ENCODE data around the gene PILRA.
"Not testable (repeated sequence)": the region's sequence is repeated elsewhere in the genome, so short reads cannot be mapped to it uniquely, and the experiment has no call there.

Gene PILRA

DNA sequence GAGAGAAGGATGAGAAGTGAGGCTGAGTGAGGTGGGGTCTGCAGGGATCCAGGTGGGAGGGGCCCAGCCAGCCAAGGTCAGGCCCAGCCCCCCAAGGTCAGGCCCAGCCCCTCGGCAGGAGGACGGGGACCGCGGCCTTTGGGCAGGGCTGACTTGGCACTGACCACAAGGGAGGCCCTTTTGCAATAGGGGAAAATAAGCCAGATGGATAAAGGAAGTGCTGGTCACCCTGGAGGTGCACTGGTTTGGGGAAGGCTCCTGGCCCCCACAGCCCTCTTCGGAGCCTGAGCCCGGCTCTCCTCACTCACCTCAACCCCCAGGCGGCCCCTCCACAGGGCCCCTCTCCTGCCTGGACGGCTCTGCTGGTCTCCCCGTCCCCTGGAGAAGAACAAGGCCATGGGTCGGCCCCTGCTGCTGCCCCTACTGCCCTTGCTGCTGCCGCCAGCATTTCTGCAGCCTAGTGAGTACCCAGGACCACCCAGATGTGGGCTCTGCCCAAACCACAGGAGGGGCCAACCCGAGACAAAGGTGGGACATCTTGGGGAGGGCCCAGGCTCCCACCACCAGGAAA is at the start of gene PILRA:
PILRA (plus strand) TSS at position 227 of the 571 bp plus-strand sequence; CDS start at position 397, 170 bp downstream.
- Mint-ChIP-seq H3K27me3 (ENCODE audit: low read depth) (no peaks in the 10 kb centered on the region), H3K4me1 (ENCODE audit: low read depth) (peaks cover 15% of the 10 kb centered on the region), H3K9me3 (no peaks in the 10 kb centered on the region), H3K4me3 (no peak within 1 kb of the TSS), H3K27ac (peak within 1 kb of the TSS; percentile 62), H3K36me3 (ENCODE audit: low read depth) (no peaks in the 10 kb centered on the region)
- no peak for DNase-seq (ENCODE audit: low spot score)

DNA sequence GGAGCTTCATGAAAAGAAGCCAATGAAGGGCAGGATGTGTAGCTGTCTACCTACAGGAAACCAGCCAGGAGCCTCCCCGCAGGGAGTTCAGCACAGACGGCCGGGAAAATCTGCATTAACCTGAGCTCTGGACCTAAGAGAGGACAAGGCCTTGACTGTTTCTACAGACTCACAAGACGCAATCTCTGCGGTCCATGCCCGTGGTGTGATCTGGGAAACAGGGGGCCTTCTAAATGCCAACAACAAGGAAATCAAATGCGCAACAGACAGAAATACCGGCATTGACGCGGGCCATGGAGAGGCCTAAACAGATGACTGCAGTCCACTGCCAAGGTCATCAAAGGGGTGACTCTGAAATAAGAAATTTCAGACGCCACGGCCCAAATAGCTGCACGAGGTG is 49.1 kb upstream of the PILRA start:
- H3K9me3 Mint-ChIP-seq; H3K4me3 Mint-ChIP-seq; H3K27me3 Mint-ChIP-seq (ENCODE audit: low read depth); DNase-seq (ENCODE audit: low spot score); H3K27ac Mint-ChIP-seq; H3K4me1 Mint-ChIP-seq (ENCODE audit: low read depth): not testable (repeated sequence)
- peaks cover 26% of the 10 kb centered on the region for H3K36me3 Mint-ChIP-seq (ENCODE audit: low read depth)

DNA sequence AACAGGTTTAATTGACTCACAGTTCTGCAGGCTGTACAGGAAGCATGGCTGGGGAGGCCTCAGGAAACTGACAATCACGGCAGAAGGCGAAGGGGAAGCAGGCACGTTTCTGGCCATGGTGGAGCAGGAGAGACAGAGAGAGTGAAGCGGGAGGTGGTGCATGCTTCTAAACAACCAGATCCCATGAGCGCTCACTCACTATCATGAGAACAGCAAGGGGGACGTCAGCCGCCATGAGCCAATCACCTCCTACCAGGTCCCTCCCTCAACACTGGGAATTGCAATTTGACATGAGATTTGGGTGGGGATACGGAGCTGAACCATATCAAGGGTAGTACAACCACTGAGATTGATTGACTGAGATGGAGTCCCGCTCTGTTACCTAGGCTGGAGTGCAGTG is 47.6 kb upstream of the PILRA start:
- not testable (repeated sequence) for H3K4me3 Mint-ChIP-seq; H3K27me3 Mint-ChIP-seq (ENCODE audit: low read depth); H3K4me1 Mint-ChIP-seq (ENCODE audit: low read depth); H3K27ac Mint-ChIP-seq; DNase-seq (ENCODE audit: low spot score); H3K9me3 Mint-ChIP-seq
- H3K36me3 Mint-ChIP-seq (ENCODE audit: low read depth): peaks cover 25% of the 10 kb centered on the region

DNA sequence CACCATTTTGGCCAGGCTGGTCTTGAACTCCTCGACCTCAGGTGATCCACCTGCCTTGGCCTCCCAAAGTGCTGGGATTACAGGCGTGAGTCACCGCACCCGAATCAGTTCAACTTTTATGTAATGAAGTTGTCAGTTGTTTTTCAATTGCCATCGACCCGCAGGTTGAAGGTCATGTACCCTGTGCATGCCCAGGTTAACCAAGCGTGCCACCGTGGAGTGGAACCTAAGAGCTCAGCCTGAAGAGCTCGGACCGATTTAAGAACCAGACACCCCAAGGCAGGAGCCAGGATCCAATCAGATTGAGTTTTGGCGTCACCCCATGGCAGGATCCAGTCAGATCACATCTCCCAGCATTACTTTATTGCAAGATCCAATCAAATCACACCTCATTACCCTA is 46.4 kb upstream of the PILRA start:
- not testable (repeated sequence) for H3K4me3 Mint-ChIP-seq; H3K9me3 Mint-ChIP-seq; H3K4me1 Mint-ChIP-seq (ENCODE audit: low read depth); H3K27me3 Mint-ChIP-seq (ENCODE audit: low read depth); DNase-seq (ENCODE audit: low spot score); H3K27ac Mint-ChIP-seq
- H3K36me3 Mint-ChIP-seq (ENCODE audit: low read depth): peaks cover 25% of the 10 kb centered on the region

DNA sequence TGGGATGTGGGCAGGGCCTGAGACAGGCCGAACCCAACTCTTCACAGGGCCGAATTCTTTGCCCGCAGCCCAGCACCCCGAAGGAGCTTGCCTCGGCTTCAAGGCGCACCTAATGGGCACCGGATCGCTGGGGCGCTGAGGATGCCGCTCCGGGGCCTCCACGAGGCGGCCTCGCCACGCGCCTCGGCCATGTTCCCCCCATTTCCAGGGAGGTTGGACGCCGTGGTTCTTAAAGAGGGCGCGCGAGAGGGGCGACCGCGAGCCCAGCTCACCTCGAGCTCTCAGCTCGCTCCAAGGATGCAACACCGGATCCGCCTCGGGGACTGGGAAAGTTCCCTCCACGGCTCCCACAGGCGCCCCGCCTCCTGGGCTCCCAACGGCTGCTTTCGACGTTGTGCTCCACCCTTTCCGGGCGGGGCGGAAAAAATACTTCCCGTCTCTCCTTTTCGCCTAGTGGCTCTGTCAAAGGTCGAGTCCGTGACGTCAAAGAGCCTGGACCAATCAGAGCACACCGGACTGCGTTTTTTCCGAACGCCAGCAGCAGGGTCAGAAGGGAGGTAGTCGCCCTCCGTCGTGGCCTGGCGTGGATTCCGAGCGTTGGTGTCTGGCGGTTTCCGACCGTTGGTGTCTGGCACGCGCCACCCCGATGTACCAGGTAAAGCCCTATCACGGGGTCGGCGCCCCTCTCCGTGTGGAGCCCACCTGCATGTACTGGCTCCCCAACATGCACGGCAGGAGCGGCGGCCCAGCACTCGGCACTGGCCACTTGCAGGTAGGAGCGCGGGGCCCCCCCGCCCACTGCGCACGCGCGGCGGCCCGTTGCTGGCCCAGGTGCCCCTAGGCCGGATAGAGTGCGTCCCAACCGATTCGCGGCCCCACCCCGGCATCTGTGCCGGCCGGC is 37.5 kb upstream of the PILRA start:
- not testable (repeated sequence) for H3K9me3 Mint-ChIP-seq; H3K27me3 Mint-ChIP-seq (ENCODE audit: low read depth)
- peaks cover 27% of the 10 kb centered on the region for H3K36me3 Mint-ChIP-seq (ENCODE audit: low read depth)
- peak overlapping the region; percentile 96 for H3K4me3 Mint-ChIP-seq
- DNase-seq (ENCODE audit: low spot score): peak; percentile 93
- H3K27ac Mint-ChIP-seq: peak overlapping the region; percentile 99
- H3K4me1 Mint-ChIP-seq (ENCODE audit: low read depth): peaks cover 14% of the 10 kb centered on the region

DNA sequence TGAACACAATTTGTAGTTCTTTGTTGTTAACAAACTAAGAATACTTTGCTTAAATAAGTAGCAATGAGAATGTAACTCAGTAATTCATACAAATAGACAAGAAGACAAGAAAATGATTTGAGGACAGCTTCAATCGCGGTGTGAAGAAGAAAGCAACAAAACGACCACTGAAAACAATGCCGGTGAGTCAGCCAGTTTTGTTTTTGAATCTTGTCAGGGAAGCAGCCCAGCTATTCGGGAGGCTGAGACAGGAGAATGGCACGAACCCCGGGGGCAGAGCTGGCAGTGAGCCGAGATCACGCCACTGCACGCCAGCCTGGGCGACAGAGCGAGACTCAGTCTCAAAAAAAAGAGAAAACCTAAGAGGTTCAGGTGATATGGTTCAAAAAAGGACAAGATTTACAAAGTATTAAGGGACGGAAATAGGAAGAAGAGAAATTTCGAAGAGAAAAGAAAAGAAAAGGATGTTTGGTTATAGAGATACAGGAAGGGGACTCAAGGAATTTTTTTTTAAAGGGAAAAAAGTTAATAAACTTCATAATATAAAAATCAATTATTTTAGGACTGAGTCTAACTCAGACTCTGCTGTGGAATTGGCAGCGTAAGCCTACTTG is 35.1 kb upstream of the PILRA start:
- H3K36me3 Mint-ChIP-seq (ENCODE audit: low read depth): peaks cover 38% of the 10 kb centered on the region
- H3K4me1 Mint-ChIP-seq (ENCODE audit: low read depth): peaks cover 21% of the 10 kb centered on the region
- H3K27ac Mint-ChIP-seq; DNase-seq (ENCODE audit: low spot score); H3K9me3 Mint-ChIP-seq; H3K4me3 Mint-ChIP-seq; H3K27me3 Mint-ChIP-seq (ENCODE audit: low read depth): not testable (repeated sequence)

DNA sequence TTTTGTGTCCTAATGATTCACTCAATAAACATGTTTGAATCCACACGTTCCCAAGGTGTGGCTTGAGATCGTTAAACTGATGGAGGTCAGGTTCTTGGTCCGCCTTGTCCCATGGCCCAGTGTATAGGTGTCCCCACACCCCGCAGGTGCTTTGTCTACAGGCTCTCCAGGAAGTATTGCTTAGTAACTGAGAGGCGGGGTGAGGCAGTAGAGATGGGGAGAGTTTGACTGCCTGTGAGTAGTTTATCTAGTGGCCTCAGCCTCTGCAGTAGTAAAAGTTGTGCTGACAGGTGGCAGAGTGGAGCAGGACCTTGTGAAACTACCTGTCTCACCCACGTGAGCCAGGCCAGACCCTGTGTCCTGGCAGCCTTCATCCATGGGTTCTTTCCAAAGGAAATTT is 32.0 kb upstream of the PILRA start:
- H3K9me3 Mint-ChIP-seq; H3K27me3 Mint-ChIP-seq (ENCODE audit: low read depth); DNase-seq (ENCODE audit: low spot score); H3K27ac Mint-ChIP-seq; H3K4me3 Mint-ChIP-seq: not testable (repeated sequence)
- peaks cover 49% of the 10 kb centered on the region for H3K36me3 Mint-ChIP-seq (ENCODE audit: low read depth)
- H3K4me1 Mint-ChIP-seq (ENCODE audit: low read depth): peaks cover 29% of the 10 kb centered on the region

DNA sequence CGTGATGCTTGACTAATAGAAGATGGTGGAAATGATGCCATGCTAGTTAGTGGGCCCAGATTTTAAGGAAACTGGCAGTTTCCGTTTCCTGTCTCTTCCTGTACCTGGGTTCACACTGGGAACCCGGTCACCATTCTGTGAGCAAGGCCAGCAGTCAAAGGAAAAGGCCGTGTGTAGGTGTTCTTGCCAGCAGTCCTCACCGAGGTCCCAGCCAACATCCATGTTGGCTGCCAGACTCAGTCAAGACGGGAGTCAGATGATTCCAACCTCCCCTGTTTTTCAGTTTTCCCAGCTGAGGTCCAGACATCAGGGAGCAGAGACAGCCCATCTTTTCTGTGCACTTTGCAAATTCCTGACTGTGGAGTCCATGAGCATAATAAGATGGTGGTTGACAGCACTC is 30.5 kb upstream of the PILRA start:
- Mint-ChIP-seq H3K27me3 (ENCODE audit: low read depth) (no peaks in the 10 kb centered on the region), H3K9me3 (no peaks in the 10 kb centered on the region), H3K4me3 (no peak overlapping the region), H3K4me1 (ENCODE audit: low read depth) (peaks cover 24% of the 10 kb centered on the region), H3K27ac (no peak overlapping the region), H3K36me3 (ENCODE audit: low read depth) (peaks cover 59% of the 10 kb centered on the region)
- DNase-seq (ENCODE audit: low spot score): no peak

DNA sequence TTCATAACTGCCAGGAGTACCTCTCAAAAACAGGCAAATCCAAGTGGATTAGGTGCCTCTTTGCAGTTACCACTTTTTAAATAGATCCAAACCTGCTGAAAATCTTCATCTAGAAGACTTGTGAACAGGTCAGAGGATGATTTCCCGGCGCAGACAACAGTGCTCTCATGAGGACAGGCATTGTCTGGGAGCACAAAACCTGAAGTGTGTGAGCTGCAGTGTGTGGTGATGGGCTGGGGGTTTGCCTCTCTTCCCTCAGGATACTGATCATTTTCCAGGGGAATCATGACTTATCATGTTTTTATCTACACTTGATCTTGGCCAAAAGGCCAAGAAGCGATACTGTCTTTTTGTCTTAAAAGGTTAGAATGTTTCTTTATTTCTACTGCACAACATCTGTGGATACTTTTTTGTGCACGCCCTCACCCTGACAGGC is 29.1 kb upstream of the PILRA start:
- DNase-seq (ENCODE audit: low spot score); H3K27me3 Mint-ChIP-seq (ENCODE audit: low read depth); H3K9me3 Mint-ChIP-seq: not testable (repeated sequence)
- H3K27ac Mint-ChIP-seq: peak overlapping the region; percentile 92
- peak overlapping the region; percentile 69 for H3K4me3 Mint-ChIP-seq
- H3K36me3 Mint-ChIP-seq (ENCODE audit: low read depth): peaks cover 57% of the 10 kb centered on the region
- H3K4me1 Mint-ChIP-seq (ENCODE audit: low read depth): peaks cover 24% of the 10 kb centered on the region

DNA sequence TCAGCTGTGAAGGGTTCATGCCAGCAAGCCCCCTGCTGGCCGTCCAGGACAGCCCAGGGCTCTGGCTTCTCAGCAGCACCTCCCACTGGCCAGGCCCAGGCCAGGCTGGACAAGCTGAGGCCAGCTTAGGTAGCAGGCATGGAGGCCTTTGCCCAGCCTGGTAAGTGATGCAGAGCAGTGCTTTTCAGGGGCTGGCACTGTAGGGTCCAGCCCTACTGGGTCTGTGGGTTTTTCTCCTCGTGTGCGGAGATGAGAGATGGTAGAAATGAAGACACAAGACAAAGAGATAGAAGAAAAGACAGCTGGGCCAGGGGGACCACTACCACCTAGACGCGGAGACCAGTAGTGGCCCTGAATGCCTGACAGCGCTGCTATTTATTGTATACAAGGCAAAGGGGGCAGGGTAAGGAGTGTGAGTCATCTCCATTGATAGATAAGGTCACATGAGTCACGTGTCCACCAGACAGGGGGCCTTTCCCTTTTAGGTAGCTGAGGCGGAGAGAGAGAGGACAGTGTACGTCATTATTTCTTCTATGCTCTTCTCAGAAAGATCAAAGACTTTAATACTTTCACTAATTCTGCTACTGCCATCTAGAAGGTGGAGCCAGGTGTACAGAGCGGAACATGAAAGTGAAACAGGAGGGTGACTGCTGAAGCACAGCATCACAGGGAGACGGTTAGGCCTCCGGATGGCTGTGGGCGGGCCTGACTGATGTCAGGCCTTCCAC is 28.6 kb upstream of the PILRA start:
- H3K9me3 Mint-ChIP-seq; H3K27me3 Mint-ChIP-seq (ENCODE audit: low read depth): not testable (repeated sequence)
- peaks cover 23% of the 10 kb centered on the region for H3K4me1 Mint-ChIP-seq (ENCODE audit: low read depth)
- H3K36me3 Mint-ChIP-seq (ENCODE audit: low read depth): peaks cover 57% of the 10 kb centered on the region
- peak; percentile 84 for DNase-seq (ENCODE audit: low spot score)
- peak overlapping the region; percentile 92 for H3K27ac Mint-ChIP-seq
- H3K4me3 Mint-ChIP-seq: peak overlapping the region; percentile 69

DNA sequence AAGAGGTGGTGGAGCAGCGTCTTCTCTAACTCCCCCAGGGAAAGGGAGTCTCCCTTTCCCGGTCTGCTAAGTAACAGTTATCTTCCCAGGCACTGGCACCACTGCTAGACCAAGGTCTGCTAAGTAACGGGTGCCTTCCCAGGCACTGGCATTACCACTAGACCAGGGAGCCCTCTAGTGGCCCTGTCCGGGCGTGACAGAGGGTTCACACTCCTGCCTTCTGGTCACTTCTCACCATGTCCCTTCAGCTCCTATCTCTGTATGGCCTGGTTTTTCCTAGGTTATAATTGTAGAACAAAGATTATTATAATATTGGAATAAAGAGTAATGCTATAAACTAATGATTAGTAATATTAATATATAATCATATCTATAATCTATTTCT is 28.0 kb upstream of the PILRA start:
- H3K4me1 Mint-ChIP-seq (ENCODE audit: low read depth): peaks cover 23% of the 10 kb centered on the region
- H3K9me3 Mint-ChIP-seq; H3K27me3 Mint-ChIP-seq (ENCODE audit: low read depth): not testable (repeated sequence)
- peak overlapping the region; percentile 92 for H3K27ac Mint-ChIP-seq
- H3K36me3 Mint-ChIP-seq (ENCODE audit: low read depth): peaks cover 58% of the 10 kb centered on the region
- H3K4me3 Mint-ChIP-seq: peak overlapping the region; percentile 69
- DNase-seq (ENCODE audit: low spot score): peak; percentile 76

DNA sequence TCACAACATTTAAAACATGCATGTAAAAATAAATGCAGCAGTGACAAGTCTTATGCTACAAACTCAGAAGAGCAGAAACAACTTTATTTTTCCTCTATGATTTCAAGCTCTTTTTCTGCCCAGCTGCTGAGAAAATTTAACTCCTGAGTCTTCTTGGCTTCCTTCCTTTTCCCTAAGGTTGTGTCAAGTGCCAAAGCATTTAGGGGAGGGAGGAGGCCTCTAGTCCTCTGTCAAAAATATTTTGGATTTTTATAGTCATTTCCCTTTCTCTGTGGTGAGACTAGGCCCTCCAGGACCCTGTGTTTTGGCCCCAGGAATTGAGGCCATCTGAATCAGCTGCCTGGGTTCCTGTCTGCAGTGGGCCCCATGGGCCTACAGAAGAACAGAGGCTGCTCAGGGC is 26.4 kb upstream of the PILRA start:
- H3K4me3 Mint-ChIP-seq: no peak overlapping the region
- peaks cover 69% of the 10 kb centered on the region for H3K36me3 Mint-ChIP-seq (ENCODE audit: low read depth)
- H3K27ac Mint-ChIP-seq: no peak overlapping the region
- DNase-seq (ENCODE audit: low spot score): no peak
- H3K9me3 Mint-ChIP-seq: no peaks in the 10 kb centered on the region
- H3K4me1 Mint-ChIP-seq (ENCODE audit: low read depth): peaks cover 27% of the 10 kb centered on the region
- H3K27me3 Mint-ChIP-seq (ENCODE audit: low read depth): no peaks in the 10 kb centered on the region

DNA sequence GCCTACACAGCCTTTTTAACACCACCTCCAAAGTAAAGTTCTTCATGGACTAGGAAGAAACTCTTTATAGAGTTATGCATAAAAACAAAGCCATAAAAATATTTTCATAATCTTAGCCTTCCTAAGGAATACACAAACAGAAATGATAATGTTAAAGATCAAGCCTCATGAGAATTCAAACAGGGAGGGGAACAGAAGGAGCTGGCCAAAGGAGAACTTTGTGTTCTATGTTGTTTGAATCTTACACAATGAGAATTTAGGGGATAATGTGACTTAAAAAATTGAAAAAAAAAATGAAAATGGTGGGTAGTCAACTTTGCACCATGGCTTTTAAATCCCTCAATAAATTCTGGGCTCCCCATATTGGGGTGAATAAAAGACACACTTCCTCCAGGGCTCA is 24.5 kb upstream of the PILRA start:
- no peak overlapping the region for H3K27ac Mint-ChIP-seq
- no peak for DNase-seq (ENCODE audit: low spot score)
- H3K4me1 Mint-ChIP-seq (ENCODE audit: low read depth): peaks cover 22% of the 10 kb centered on the region
- no peaks in the 10 kb centered on the region for H3K9me3 Mint-ChIP-seq
- H3K4me3 Mint-ChIP-seq: no peak overlapping the region
- H3K27me3 Mint-ChIP-seq (ENCODE audit: low read depth): no peaks in the 10 kb centered on the region
- H3K36me3 Mint-ChIP-seq (ENCODE audit: low read depth): peaks cover 62% of the 10 kb centered on the region

DNA sequence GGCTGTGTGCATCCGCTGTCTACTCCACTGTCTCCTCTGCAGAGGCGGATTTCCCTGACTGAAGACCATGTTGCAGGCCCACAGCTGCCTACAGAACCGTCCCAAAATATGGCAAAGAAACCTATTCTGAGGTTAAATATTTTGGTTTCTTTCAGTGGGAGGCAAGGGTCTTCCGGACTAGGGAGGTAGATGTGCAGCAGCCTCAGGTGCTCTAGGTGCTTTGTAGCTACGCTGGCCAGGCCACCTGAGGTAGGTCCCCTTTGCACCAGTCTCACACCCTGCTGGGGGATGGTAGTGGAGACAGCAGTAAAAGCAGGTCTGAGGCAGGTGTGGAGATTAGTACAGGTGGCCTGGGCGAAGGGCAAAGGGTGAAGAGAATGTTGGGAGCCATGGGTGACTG is 23.5 kb upstream of the PILRA start:
- no peak for DNase-seq (ENCODE audit: low spot score)
- H3K4me1 Mint-ChIP-seq (ENCODE audit: low read depth): peaks cover 15% of the 10 kb centered on the region
- H3K9me3 Mint-ChIP-seq: no peaks in the 10 kb centered on the region
- peaks cover 55% of the 10 kb centered on the region for H3K36me3 Mint-ChIP-seq (ENCODE audit: low read depth)
- no peaks in the 10 kb centered on the region for H3K27me3 Mint-ChIP-seq (ENCODE audit: low read depth)
- H3K4me3 Mint-ChIP-seq: no peak overlapping the region
- peak overlapping the region; percentile 2 for H3K27ac Mint-ChIP-seq
